Endothelial cell (in vitro differentiated cells): ENCODE data around the gene PEX14. TPM values are rescaled to one million over a fixed set of nuclear protein-coding genes. Genes with fewer than 3 reads are reported as not detected.

Experiments used
- DNase-seq: peaks from one replicate; pipeline ENCODE4 v3.0.0; 2021; ENCODE audit warnings: low spot score
- H3K27ac Mint-ChIP-seq: one replicate; pipeline ENCODE4 v1.8.0; 2021; ENCODE audit warnings: mixed read lengths, inconsistent platforms; ENCODE audit not compliant: unreplicated experiment
- H3K27me3 Mint-ChIP-seq: one replicate; pipeline ENCODE4 v1.8.0; 2021; ENCODE audit warnings: mild to moderate bottlenecking, moderate library complexity, mixed read lengths, inconsistent platforms; ENCODE audit not compliant: unreplicated experiment
- H3K36me3 Mint-ChIP-seq: one replicate; pipeline ENCODE4 v1.8.0; 2021; ENCODE audit warnings: mild to moderate bottlenecking, low read depth, mixed read lengths, inconsistent platforms; ENCODE audit not compliant: unreplicated experiment
- H3K4me1 Mint-ChIP-seq: one replicate; pipeline ENCODE4 v1.8.0; 2021; ENCODE audit warnings: mild to moderate bottlenecking, mixed read lengths, inconsistent platforms; ENCODE audit not compliant: unreplicated experiment
- H3K4me3 Mint-ChIP-seq: one replicate; pipeline ENCODE4 v1.8.0; 2021; ENCODE audit warnings: mild to moderate bottlenecking, mixed read lengths, inconsistent platforms; ENCODE audit not compliant: unreplicated experiment
- H3K9me3 Mint-ChIP-seq: one replicate; pipeline ENCODE4 v1.8.0; 2021; ENCODE audit warnings: mixed read lengths, inconsistent platforms; ENCODE audit not compliant: unreplicated experiment
- CTCF ChIP-seq: fragments of 200-600 bp; sonication (generic); IDR thresholded peaks from one replicate; pipeline ENCODE4 v1.5.0; 2021; ENCODE audit warnings: antibody characterized with exemption; ENCODE audit not compliant: unreplicated experiment
- total RNA-seq: library from RNA; stranded (reverse); fragmentation: NEBNext Ultra II Directional; extraction: Animal tissue kit (Norgen Biotek cat#: 25700); gene quantifications from one replicate; pipeline ENCODE4 v1.2.1, GENCODE V29; 2021; ENCODE audit not compliant: unreplicated experiment

The PEX14 gene
- total RNA-seq, 1 donor from 2014 or later: 20.9 TPM

GRCh38 chr1:10640843-10641553 lies 166.2 kb downstream of the PEX14 start:
- Mint-ChIP-seq H3K9me3 (no peaks in the 10 kb centered on the region), H3K36me3 (peaks cover 4% of the 10 kb centered on the region), H3K4me3 (no peak overlapping the region), H3K27ac (no peak overlapping the region), H3K27me3 (peaks cover 5% of the 10 kb centered on the region), H3K4me1 (no peaks in the 10 kb centered on the region)
- DNase-seq: no peak
- no peak for TF ChIP-seq CTCF

GRCh38 chr1:10641976-10642375 lies 167.2 kb downstream of the PEX14 start:
- H3K27me3 Mint-ChIP-seq: peaks cover 7% of the 10 kb centered on the region
- H3K4me1 Mint-ChIP-seq: no peaks in the 10 kb centered on the region
- H3K27ac Mint-ChIP-seq: no peak overlapping the region
- no peak for TF ChIP-seq CTCF
- H3K4me3 Mint-ChIP-seq: no peak overlapping the region
- peaks cover 4% of the 10 kb centered on the region for H3K36me3 Mint-ChIP-seq
- H3K9me3 Mint-ChIP-seq: no peaks in the 10 kb centered on the region
- no peak for DNase-seq

GRCh38 chr1:10642403-10643080 lies 167.8 kb downstream of the PEX14 start:
- Mint-ChIP-seq H3K4me3 (no peak overlapping the region), H3K27me3 (peaks cover 7% of the 10 kb centered on the region), H3K9me3 (no peaks in the 10 kb centered on the region)

GRCh38 chr1:10643607-10644306 lies 169.0 kb downstream of the PEX14 start:
- Mint-ChIP-seq H3K27me3 (peaks cover 7% of the 10 kb centered on the region), H3K4me3 (no peak overlapping the region), H3K4me1 (no peaks in the 10 kb centered on the region)

More at GRCh38 chr1:10642403-10643080, 167.8 kb downstream of the PEX14 start:
- H3K27ac Mint-ChIP-seq: no peak overlapping the region
- H3K4me1 Mint-ChIP-seq: no peaks in the 10 kb centered on the region
- H3K36me3 Mint-ChIP-seq: peaks cover 4% of the 10 kb centered on the region
- TF ChIP-seq CTCF: no peak
- DNase-seq: no peak

More at GRCh38 chr1:10643607-10644306, 169.0 kb downstream of the PEX14 start:
- DNase-seq: no peak
- H3K9me3 Mint-ChIP-seq: no peaks in the 10 kb centered on the region
- H3K36me3 Mint-ChIP-seq: peaks cover 4% of the 10 kb centered on the region
- no peak for TF ChIP-seq CTCF
- no peak overlapping the region for H3K27ac Mint-ChIP-seq
